Activated naive CD4-positive, alpha-beta T cell treated with anti-CD3 and anti-CD28 coated beads, Interleukin-2, amount 50 U/mL, for 72 hours (primary cell): Measurements from ENCODE around the gene PPM1J. TPM values are rescaled to one million over a fixed set of nuclear protein-coding genes. Genes with fewer than 3 reads are reported as not detected.
"Not testable (repeated sequence)": the region's sequence is repeated elsewhere in the genome, so short reads cannot be mapped to it uniquely, and the experiment has no call there.

Source experiments
- ATAC-seq, 2 donors: fragments of 150-1000 bp; cut with Tn5 transposase; 2 replicates each; pipeline ENCODE4 v1.10.0; 2021; ENCODE audit warnings: mild to moderate bottlenecking in 2 of 2, moderate library complexity in 2 of 2
- DNase-seq, 2 donors: peaks; one replicate each; pipeline ENCODE4 v3.0.0; 2021 to 2022; ENCODE audit warnings: low spot score in 2 of 2
- H3K27ac Mint-ChIP-seq, 2 donors: one replicate each; pipeline ENCODE4 v1.8.0; 2022; ENCODE audit warnings: mild to moderate bottlenecking in 2 of 2, mixed read lengths in 2 of 2
- H3K36me3 Mint-ChIP-seq, 2 donors: one replicate each; pipeline ENCODE4 v1.8.0; 2022; ENCODE audit warnings: mixed read lengths in 2 of 2
- H3K9me3 Mint-ChIP-seq, 2 donors: one replicate each; pipeline ENCODE4 v1.8.0; 2022; ENCODE audit warnings: mixed read lengths in 2 of 2
- total RNA-seq, 2 donors: library from RNA; stranded (reverse); gene quantifications; one replicate each; pipeline ENCODE4 v1.2.3, GENCODE V29; 2022

PPM1J gene, protein sequence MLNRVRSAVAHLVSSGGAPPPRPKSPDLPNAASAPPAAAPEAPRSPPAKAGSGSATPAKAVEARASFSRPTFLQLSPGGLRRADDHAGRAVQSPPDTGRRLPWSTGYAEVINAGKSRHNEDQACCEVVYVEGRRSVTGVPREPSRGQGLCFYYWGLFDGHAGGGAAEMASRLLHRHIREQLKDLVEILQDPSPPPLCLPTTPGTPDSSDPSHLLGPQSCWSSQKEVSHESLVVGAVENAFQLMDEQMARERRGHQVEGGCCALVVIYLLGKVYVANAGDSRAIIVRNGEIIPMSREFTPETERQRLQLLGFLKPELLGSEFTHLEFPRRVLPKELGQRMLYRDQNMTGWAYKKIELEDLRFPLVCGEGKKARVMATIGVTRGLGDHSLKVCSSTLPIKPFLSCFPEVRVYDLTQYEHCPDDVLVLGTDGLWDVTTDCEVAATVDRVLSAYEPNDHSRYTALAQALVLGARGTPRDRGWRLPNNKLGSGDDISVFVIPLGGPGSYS
- 1 to 10 TPM in 1 of 2 donors, under 1 TPM in 1; 0.46 to 1.8 TPM for total RNA-seq

- DNase-seq (peak; percentile 91 to 99), ATAC-seq (peak; percentile 82 to 89)
- H3K27ac Mint-ChIP-seq, result peak within 1 kb of the TSS in 1 of 2 donors; percentile 44
- H3K9me3 Mint-ChIP-seq, result no peaks in the 10 kb centered on the region
- H3K36me3 Mint-ChIP-seq, result no peaks in the 10 kb centered on the region
Measured at GRCh38 chr1:112715264-112716053, at the start of gene PPM1J. TSS of gene PPM1J (minus strand) at chr1:112715332. CDS start at chr1:112715301, 31 bp downstream.

- no peak for DNase-seq
- no peak for ATAC-seq
- Mint-ChIP-seq H3K27ac (no peak overlapping the region), H3K36me3 (no peaks in the 10 kb centered on the region), H3K9me3 (no peaks in the 10 kb centered on the region)
Measured at GRCh38 chr1:112762541-112763500, 47.7 kb upstream of the PPM1J start.

DNA sequence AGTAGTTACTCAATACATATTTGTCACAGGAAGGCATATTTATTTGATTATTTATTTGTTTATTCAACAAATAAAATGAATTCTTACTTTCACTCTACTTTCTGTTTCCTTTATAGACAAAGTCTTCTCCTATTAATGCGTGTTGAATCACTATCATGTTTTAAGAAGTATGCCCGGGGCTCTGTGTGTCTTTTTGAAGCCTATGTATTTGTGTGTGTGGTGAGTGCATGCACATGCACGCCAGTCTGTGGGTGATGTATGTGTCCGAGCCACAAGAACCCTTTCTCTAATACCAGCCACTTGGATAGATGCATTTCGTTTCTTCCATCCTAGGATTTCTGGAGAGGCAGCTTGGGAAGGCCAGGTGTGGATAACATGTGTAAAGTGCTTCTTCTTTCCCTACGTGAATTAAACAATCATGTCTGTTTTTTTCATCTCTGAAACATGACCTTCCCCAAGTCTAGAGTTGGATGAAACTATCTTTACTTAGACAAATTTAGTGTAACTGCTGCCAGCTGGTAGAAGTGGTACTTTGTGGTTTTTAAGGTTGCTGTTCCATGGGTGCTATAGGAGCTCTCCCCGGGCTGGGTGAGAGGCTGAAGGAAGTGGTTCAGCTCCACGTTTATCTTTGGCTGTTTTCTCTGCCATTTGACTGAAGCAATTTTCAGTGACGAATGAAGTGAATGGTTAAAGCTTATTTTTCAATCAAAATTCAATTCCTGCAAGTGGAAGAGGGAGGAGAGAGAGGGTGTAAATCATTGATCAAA is 46.8 kb upstream of the PPM1J start:
- no peak for ATAC-seq
- H3K27ac Mint-ChIP-seq, result no peak overlapping the region

DNA sequence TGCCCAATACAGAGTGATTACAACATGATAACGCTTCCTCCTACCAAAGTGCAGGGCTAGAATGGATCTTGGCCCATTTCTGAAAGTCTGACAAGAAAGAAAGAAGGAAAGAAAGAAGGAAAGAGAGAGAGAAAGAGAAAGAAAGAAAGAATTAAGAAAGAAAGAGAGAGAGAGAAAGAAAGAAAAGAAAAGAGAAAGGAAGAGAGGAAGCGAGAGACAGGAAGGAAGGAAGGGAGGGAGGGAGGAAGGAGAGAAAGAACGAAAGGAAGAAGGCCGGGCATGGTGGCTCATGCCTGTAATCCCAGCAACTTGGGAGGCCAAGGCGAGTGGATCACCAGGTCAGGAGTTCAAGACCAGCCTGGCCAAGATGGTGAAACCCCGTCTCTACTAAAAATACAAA is 44.1 kb upstream of the PPM1J start:
- H3K36me3 Mint-ChIP-seq, result peaks cover 5 to 8% of the 10 kb centered on the region in 2 donors
- no peak overlapping the region for H3K27ac Mint-ChIP-seq
- ATAC-seq (no peak), DNase-seq (no peak)
- H3K9me3 Mint-ChIP-seq, result peaks cover 5 to 7% of the 10 kb centered on the region in 2 donors

More for the DNA sequence above, 46.8 kb upstream of the PPM1J start:
- no peak for DNase-seq
- Mint-ChIP-seq H3K36me3 (no peaks in the 10 kb centered on the region), H3K9me3 (no peaks in the 10 kb centered on the region)

DNA sequence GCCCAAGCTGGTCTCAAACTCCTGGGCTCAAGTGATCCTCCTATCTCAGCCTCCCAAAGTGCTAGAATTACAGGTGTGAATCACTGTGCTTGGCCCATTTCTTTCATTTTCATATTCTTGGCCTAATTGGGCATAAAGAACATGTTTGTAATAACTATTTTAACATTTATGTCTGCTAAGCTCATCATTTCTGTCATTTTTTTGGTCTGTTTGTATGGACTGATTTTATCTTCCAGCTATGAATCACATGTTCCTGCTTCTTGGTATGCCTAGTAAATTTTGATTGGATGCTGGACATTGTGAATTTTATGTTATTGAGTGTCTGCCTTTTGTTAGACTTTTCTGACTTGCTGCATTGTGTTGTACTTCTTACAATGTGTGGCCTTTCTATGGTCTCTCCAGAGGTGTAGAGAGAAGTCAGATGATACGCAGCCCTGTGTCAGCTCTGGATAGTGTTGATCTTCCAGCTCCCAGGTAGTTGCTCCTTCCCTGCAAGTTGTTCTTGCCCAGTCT is 39.0 kb upstream of the PPM1J start:
- no peak overlapping the region for H3K27ac Mint-ChIP-seq
- no peak for ATAC-seq
- peaks cover 11 to 17% of the 10 kb centered on the region in 2 donors for H3K36me3 Mint-ChIP-seq
- no peak for DNase-seq
- peaks cover 5 to 12% of the 10 kb centered on the region in 2 donors for H3K9me3 Mint-ChIP-seq

DNA sequence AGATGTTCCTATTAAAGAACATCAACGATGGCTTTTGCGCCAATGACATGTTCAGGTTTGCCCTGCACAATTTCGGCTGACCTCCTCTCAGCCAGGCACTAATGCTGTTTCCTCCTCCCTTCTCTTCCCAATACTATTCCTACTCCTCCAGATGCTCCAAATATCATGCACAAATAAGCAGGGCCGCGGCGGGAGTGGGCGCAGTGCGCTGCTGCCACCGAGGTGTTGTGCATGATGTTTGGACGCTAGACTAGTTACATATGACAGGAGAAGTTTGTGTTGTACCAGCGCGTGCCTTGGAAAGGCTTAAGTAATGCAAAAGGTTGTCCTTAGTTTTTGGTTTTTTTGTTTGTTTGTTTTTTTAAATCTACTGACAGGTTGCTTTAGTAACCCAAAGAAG is 33.3 kb upstream of the PPM1J start:
- no peak overlapping the region for H3K27ac Mint-ChIP-seq
- DNase-seq, result no peak
- ATAC-seq, result no peak
- peaks cover 6 to 13% of the 10 kb centered on the region in 2 donors for H3K36me3 Mint-ChIP-seq
- H3K9me3 Mint-ChIP-seq, result no peaks in the 10 kb centered on the region

DNA sequence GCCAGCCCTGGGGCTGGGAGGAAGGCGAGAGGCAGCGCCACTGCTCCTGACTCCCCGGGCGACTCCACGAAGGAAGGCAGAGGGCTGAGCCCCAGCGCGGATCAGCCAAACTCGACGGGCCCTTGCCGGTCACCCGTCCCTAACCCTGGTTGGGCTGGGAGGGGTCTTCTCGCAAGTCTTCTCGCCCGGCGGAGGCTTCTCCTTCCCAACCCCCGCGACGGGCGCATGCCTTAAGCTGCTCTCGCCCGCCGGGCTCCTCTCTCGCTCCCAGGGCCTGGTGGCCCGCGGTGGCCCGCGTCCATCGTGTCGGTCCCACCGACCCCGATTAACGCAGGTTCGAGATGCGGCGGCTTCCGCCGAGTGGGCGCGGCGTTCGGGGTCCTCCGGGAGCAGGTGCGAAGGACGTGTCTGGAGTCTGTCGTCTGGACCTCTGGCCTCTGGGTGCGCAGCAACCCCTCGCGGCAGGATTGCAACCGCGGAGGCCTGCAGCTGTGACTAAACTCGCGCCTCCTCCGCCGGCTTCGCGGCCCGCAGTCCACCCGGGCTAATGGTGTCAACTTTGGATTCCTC is 29.0 kb upstream of the PPM1J start:
- no peak for DNase-seq
- no peak overlapping the region for H3K27ac Mint-ChIP-seq
- H3K36me3 Mint-ChIP-seq, result peaks cover 6 to 16% of the 10 kb centered on the region in 2 donors
- peaks cover 1 to 2% of the 10 kb centered on the region in 2 donors for H3K9me3 Mint-ChIP-seq
- peak in 1 of 2 donors; percentile 35 for ATAC-seq

DNA sequence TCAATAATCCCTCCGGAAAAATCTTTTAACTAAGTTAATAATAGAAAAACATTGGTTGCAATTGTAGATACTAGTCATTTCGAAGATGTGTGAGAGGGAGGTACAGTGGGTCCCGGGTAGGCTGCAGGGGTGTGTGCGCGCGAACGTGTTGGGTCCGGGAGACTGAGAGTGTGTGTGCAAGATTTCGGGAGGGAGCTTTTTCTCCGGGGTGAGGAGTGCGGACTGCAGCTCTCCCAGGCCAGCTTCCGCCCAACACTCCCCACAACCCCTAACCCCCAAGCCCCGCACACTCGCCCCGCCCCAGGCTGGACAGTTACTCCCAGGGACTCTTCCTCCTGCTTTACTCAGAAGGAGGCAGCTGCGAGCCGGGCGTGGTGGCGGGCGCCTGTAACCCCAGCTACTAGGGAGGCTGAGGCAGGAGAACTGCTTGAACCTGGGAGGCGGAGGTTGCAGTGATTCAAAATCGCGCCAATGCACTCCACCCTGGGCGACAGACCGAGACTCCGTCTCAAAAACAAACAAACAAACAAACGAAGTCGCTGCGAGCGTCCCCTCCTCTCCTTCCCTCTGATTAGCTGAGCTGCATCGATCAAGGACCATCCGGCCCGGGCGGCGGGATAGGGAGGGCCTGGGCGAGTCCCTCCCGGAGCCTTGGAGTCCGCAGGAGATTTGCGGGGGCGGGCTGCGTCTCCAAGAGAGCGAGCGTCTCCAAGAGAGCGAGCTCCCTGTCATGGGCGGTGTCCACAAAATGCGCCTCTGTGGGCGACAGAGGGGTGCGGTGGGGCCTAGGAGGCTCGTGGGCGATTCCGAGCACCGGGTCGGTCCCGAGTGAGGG is 28.3 kb upstream of the PPM1J start:
- peaks cover 6 to 20% of the 10 kb centered on the region in 2 donors for H3K36me3 Mint-ChIP-seq
- no peak for DNase-seq
- ATAC-seq, result no peak
- no peak overlapping the region for H3K27ac Mint-ChIP-seq
- peaks cover 4 to 6% of the 10 kb centered on the region in 2 donors for H3K9me3 Mint-ChIP-seq

- ATAC-seq (no peak), DNase-seq (no peak)
- Mint-ChIP-seq H3K9me3 (peaks cover 4 to 11% of the 10 kb centered on the region in 2 donors), H3K27ac (no peak overlapping the region), H3K36me3 (peaks cover 12 to 14% of the 10 kb centered on the region in 2 donors)
Measured at GRCh38 chr1:112737573-112737972, 22.4 kb upstream of the PPM1J start.

GRCh38 chr1:112735752-112736151 is 20.6 kb upstream of the PPM1J start:
- peak overlapping the region in 1 of 2 donors; percentile 24 for H3K27ac Mint-ChIP-seq
- no peak for DNase-seq

GRCh38 chr1:112731451-112731850 is 16.3 kb upstream of the PPM1J start:
- H3K9me3 Mint-ChIP-seq, result peaks cover 0 to 5% of the 10 kb centered on the region in 2 donors
- DNase-seq (no peak), ATAC-seq (no peak)
- no peak overlapping the region for H3K27ac Mint-ChIP-seq
- peaks cover 0 to 9% of the 10 kb centered on the region in 2 donors for H3K36me3 Mint-ChIP-seq

More at GRCh38 chr1:112735752-112736151, 20.6 kb upstream of the PPM1J start:
- Mint-ChIP-seq H3K36me3 (peaks cover 12 to 14% of the 10 kb centered on the region in 2 donors), H3K9me3 (peaks cover 4 to 11% of the 10 kb centered on the region in 2 donors)
- peak; percentile 92 to 96 for ATAC-seq

- peaks cover 0 to 8% of the 10 kb centered on the region in 2 donors for H3K36me3 Mint-ChIP-seq
- ATAC-seq, result no peak
- H3K9me3 Mint-ChIP-seq, result peaks cover 0 to 5% of the 10 kb centered on the region in 2 donors
- H3K27ac Mint-ChIP-seq, result no peak overlapping the region
- no peak for DNase-seq
Measured at GRCh38 chr1:112729909-112730308, 14.8 kb upstream of the PPM1J start.

DNA sequence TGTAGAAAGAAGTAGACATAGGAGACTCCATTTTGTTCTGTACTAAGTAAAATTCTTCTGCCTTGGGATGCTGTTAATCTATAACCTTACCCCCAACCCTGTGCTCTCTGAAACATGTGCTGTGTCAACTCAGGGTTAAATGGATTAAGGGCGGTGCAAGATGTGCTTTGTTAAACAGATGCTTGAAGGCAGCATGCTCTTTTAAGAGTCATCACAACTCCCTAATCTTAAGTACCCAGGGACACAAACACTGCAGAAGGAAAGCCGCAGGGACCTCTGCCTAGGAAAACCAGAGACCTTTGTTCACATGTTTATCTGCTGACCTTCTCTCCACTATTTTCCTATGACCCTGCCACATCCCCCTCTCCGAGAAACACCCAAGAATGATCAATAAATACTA is 13.9 kb upstream of the PPM1J start:
- H3K9me3 Mint-ChIP-seq, H3K36me3 Mint-ChIP-seq, DNase-seq, H3K27ac Mint-ChIP-seq, ATAC-seq: not testable (repeated sequence)

DNA sequence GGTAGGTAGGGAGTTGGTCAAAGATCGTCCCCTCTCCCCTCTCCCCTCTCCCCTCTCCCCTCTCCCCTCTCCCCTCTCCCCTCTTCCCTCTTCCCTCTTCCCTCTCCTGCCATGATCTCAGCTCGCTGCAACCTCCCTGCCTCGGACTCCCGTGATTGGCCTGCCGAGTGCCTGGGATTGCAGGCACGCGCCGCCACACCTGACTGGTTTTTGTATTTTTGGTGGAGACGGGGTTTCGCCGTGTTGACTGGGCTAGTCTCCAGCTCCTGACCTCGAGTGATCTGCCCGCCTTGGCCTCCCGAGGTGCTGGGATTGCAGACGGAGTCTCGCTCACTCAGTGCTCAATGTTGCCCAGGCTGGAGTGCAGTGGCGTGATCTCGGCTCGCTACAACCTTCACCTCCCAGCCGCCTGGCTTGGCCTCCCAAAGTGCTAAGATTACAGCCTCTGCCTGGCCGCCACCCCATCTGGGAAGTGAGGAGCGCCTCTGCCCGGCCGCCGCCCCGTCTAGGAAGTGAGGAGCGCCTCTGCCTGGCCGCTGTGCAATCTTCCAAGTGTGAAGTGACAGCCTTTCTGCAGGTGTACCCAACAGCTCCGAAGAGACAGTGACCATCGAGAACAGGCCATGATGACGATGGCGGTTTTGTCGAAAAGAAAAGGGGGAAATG is 13.3 kb upstream of the PPM1J start:
- ATAC-seq, H3K27ac Mint-ChIP-seq, H3K9me3 Mint-ChIP-seq, H3K36me3 Mint-ChIP-seq, DNase-seq: not testable (repeated sequence)
